Activated CD4-positive, alpha-beta T cell treated with anti-CD3 and anti-CD28 coated beads, Interleukin-2, amount 50 U/mL, for 24 hours (primary cell): ENCODE data around the gene STAT2.

Source experiments
- DNase-seq, 2 donors: peaks; one replicate each; pipeline ENCODE4 v3.0.0-alpha.2; 2020; ENCODE audit warnings: low read depth in 1 of 2, low spot score in 1 of 2

Gene STAT2

DNA sequence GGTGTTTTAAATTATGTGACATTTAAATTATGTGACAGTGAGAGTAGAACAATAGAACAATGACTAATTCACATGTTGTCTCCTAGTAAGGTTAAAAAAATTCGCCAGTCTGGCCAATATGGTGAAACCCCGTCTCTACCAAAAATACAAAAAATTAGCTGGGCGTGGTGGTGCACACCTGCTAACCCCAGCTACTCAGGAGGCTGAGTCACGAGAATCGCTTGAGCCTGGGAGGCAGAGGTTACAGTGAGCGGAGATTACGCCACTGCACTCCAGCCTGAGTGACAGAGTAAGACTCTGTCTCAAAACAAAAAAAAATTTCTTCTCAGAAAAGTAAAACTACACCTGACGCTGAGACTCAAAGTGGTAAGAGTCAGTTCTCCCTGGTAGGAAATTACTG, 62.5 kb downstream of the STAT2 start:
- no peak for DNase-seq

DNA sequence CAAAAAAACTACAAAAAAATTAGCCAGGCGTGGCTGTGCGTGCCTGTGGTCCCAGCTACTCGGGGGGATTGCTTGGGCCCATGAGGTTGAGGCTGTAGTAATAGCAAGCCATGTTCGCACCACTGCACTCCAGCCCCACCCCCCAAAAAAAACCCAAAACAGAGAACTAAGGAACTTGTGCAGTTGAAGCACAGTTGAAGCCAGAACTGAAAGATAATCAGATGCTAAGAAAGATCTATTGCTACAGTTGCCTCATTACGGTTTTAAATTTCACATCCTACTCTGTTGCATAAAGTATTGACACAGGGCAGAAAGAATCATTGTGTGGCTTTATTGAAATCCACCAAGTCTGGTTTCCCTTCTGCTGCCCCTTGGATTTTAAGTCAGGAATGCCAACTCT, 63.6 kb downstream of the STAT2 start:
- no peak for DNase-seq

DNA sequence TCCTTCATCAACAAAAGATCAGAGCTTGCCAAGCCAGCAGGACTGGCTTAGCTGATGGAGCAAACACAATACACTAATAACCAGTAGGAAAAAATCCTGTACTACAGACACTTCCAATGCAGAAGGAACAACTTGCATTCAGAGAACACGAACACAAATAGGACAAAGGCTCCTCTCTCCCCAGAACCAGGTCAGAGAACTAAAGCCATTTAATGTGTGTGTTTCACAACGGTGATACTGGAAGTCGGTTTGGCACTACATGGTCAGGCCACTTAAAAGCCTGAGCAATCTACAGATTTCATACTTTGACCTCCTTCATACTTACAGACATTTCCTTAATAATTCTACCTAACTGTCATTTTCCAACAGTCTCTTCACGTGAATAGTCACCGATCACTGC, 66.1 kb downstream of the STAT2 start:
- no peak for DNase-seq
